KMS-11 (cell line): ENCODE data around the gene HHIPL1.

Source experiments
- H2AFZ ChIP-seq: fragments of 200-600 bp; sonication (generic); 2 replicates; pipeline ENCODE4 v1.6.1; 2016; ENCODE audit warnings: antibody characterized with exemption, mixed run types, low read depth
- H3K27ac ChIP-seq: fragments of 200-600 bp; sonication (generic); 2 replicates; pipeline ENCODE4 v1.6.1; 2016; ENCODE audit warnings: mild to moderate bottlenecking, mixed run types
- H3K27me3 ChIP-seq: fragments of 200-600 bp; sonication (generic); 2 replicates; pipeline ENCODE4 v1.6.1; 2017; ENCODE audit warnings: mild to moderate bottlenecking, low read depth, mixed run types, moderate library complexity; ENCODE audit not compliant: insufficient read depth
- H3K36me3 ChIP-seq: fragments of 200-600 bp; sonication (generic); 2 replicates; pipeline ENCODE4 v1.6.1; 2017; ENCODE audit warnings: mild to moderate bottlenecking, mixed run types; ENCODE audit not compliant: insufficient read depth
- H3K4me1 ChIP-seq: fragments of 200-600 bp; sonication (generic); 2 replicates; pipeline ENCODE4 v1.6.1; 2016; ENCODE audit warnings: mild to moderate bottlenecking, low read depth, mixed run types; ENCODE audit not compliant: poor library complexity, severe bottlenecking
- H3K4me2 ChIP-seq: fragments of 200-600 bp; sonication (generic); 2 replicates; pipeline ENCODE4 v1.7.0; 2016; ENCODE audit warnings: mild to moderate bottlenecking, mixed run types
- H3K4me3 ChIP-seq: fragments of 200-600 bp; sonication (generic); IDR thresholded peaks from 2 replicates; pipeline ENCODE4 v1.6.1; 2017; ENCODE audit warnings: low read depth, low read length, mixed read lengths; ENCODE audit not compliant: insufficient read depth
- H3K79me2 ChIP-seq: fragments of 200-600 bp; sonication (generic); 2 replicates; pipeline ENCODE4 v1.6.1; 2016; ENCODE audit warnings: low read depth, mixed run types; ENCODE audit not compliant: insufficient read depth
- H3K9ac ChIP-seq: fragments of 200-600 bp; sonication (generic); 2 replicates; pipeline ENCODE4 v1.6.1; 2016; ENCODE audit warnings: mild to moderate bottlenecking, mixed run types
- H4K20me1 ChIP-seq: fragments of 200-600 bp; sonication (generic); 2 replicates; pipeline ENCODE4 v1.6.1; 2016; ENCODE audit warnings: mild to moderate bottlenecking, mixed run types; ENCODE audit not compliant: insufficient read depth
- TF ChIP-seq, protein P1 (sequence below): fragments of 200-600 bp; sonication (generic); conservative IDR thresholded peaks from 2 replicates; pipeline ENCODE4 v1.6.1; 2017; ENCODE audit warnings: low read depth, mild to moderate bottlenecking, antibody characterized with exemption, low read length, moderate library complexity, mixed read lengths

Gene HHIPL1

DNA sequence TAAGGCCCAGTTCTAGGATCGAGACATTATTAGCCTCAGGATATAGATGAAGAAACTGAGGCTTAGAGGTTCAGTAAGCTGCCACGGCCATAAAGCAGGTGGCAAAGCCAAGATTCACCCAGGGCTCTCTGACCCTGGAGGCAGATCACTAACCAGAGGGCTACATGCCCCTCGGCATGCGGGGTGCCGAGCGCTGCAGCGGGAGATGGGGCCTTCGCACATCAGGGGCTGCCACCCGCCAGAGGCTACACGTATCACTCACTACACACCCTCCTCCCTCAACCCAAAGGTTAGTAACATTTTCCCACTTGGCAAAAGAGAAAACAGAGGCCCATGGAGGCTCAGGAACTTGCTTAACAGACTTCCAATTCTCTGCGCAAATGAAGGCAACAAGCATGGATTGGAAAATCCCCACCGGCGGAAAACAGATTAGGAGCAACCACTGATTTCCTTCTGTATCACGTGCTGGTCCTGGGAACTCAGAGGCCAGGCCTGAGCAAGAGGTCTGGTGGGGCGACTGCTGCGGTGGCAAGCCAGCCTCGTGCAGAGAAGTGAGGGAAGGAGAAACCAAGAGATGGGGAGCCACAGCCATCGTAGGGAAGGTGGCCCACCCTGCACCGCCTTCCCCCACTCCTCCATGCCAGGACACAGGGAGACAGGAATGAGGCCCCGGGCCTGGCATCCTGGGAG, 46.9 kb upstream of the HHIPL1 start:
- H3K4me1 ChIP-seq, result peaks cover 50% of the 10 kb centered on the region
- H3K79me2 ChIP-seq, result peaks cover 32% of the 10 kb centered on the region
- no peak overlapping the region for H3K9ac ChIP-seq
- no peak overlapping the region for H3K4me3 ChIP-seq
- H2AFZ ChIP-seq, result no peak overlapping the region
- no peaks in the 10 kb centered on the region for H3K27me3 ChIP-seq
- no peak overlapping the region for H3K4me2 ChIP-seq
- TF ChIP-seq, protein P1, sequence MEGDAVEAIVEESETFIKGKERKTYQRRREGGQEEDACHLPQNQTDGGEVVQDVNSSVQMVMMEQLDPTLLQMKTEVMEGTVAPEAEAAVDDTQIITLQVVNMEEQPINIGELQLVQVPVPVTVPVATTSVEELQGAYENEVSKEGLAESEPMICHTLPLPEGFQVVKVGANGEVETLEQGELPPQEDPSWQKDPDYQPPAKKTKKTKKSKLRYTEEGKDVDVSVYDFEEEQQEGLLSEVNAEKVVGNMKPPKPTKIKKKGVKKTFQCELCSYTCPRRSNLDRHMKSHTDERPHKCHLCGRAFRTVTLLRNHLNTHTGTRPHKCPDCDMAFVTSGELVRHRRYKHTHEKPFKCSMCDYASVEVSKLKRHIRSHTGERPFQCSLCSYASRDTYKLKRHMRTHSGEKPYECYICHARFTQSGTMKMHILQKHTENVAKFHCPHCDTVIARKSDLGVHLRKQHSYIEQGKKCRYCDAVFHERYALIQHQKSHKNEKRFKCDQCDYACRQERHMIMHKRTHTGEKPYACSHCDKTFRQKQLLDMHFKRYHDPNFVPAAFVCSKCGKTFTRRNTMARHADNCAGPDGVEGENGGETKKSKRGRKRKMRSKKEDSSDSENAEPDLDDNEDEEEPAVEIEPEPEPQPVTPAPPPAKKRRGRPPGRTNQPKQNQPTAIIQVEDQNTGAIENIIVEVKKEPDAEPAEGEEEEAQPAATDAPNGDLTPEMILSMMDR, result no peak
- no peaks in the 10 kb centered on the region for H3K36me3 ChIP-seq
- H4K20me1 ChIP-seq, result no peaks in the 10 kb centered on the region
- no peak overlapping the region for H3K27ac ChIP-seq

DNA sequence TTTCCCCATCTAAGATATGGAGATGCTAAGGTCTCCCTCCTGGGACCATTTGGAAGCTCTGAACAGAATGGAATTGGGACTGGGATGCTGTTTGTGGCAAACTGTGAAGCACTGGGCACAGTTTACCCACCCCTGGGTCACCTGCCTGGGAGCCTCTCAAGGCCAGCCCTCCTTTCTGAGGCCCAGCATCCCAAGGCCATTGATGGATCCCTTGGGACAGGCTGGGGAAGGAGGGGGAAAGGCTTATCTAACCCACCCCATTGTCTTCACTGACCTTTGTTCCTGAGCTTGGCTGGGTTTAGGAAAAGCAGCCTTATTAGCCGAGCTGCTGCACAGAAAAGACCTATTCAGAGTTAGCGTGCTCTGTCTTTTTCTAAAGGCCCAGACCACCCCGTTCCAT, 46.2 kb upstream of the HHIPL1 start:
- Histone ChIP-seq H3K4me2 (no peak overlapping the region), H3K4me3 (no peak overlapping the region), H4K20me1 (no peaks in the 10 kb centered on the region), H3K79me2 (peaks cover 32% of the 10 kb centered on the region), H3K27ac (no peak overlapping the region), H3K4me1 (peaks cover 50% of the 10 kb centered on the region), H3K9ac (no peak overlapping the region), H3K27me3 (no peaks in the 10 kb centered on the region), H2AFZ (no peak overlapping the region), H3K36me3 (no peaks in the 10 kb centered on the region)
- TF ChIP-seq, protein P1, result no peak

DNA sequence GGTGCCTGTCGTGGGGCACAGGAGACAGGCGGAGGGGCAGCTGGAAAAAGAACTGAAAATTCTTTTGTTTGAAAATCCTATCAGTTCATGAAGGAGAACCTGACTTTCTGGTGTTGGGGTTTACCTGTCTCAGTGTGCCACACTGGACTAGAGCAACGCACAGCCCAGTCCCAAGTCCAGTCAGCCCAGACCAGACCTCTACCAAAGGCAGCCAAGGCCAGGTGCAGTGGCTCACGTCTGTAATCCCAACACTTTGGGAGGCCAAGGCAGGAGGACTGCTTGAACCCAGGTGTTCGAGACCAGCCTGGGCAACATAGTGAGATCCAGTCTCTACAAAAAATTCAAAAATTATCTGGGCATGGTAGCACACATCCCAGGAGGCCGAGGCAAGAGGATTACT, 45.5 kb upstream of the HHIPL1 start:
- Histone ChIP-seq H3K4me3 (no peak overlapping the region), H3K27me3 (no peaks in the 10 kb centered on the region), H3K9ac (no peak overlapping the region), H4K20me1 (no peaks in the 10 kb centered on the region), H3K27ac (no peak overlapping the region), H3K4me2 (no peak overlapping the region), H3K36me3 (no peaks in the 10 kb centered on the region), H3K4me1 (peaks cover 44% of the 10 kb centered on the region), H2AFZ (no peak overlapping the region), H3K79me2 (peaks cover 28% of the 10 kb centered on the region)
- TF ChIP-seq, protein P1, result no peak

DNA sequence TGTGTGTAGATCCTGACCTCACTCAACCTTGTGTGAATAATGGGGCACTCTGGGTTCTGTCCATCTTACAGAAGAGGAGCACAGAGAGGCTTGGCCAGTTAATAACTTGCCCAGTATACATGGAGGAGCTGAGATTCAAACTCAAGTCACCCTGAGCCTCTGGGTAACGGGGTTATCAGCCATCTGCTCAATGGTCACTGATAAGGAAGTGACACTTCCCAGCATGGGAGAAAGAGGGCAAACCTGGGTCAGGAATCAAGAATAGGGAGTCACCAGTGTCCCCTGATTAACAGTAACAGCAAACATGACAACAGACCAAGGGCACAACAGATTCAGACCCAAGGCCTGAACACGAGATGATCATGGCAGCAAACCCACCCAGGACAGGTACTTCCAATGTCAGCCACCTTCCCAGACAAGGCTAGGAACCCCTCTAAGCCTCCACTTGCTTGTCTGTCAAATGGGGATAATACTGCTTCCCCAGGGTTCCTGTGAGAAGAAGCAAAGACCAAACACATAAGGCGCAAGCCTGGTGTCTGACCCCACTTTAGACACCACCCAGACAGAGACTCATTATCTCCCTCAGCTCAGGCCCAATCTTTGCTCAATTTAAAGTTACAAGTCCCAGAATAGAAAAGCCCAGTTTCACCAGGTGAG, 44.6 kb upstream of the HHIPL1 start:
- Histone ChIP-seq H4K20me1 (no peaks in the 10 kb centered on the region), H3K79me2 (peaks cover 27% of the 10 kb centered on the region; the same call in 1 of the 2 replicates), H3K4me1 (peaks cover 35% of the 10 kb centered on the region), H3K4me3 (no peak overlapping the region), H3K27me3 (no peaks in the 10 kb centered on the region), H3K4me2 (peak overlapping the region; percentile 78; the same call in 1 of the 2 replicates), H3K36me3 (no peaks in the 10 kb centered on the region), H3K9ac (no peak overlapping the region), H3K27ac (no peak overlapping the region), H2AFZ (no peak overlapping the region)
- TF ChIP-seq, protein P1, result no peak
